GM21723 (cell line): ENCODE data around the gene FLT3.
"Not testable (repeated sequence)": the region's sequence is repeated elsewhere in the genome, so short reads cannot be mapped to it uniquely, and the experiment has no call there.

Experiments used
- ATAC-seq: cut with Tn5 transposase; IDR thresholded peaks from one replicate; pipeline ENCODE4 v1.9.1; 2021; ENCODE audit warnings: mild to moderate bottlenecking, moderate library complexity; ENCODE audit not compliant: unreplicated experiment

The FLT3 gene

GRCh38 chr13:28046981-28047380 is 53.4 kb downstream of the FLT3 start:
- no peak for ATAC-seq

DNA sequence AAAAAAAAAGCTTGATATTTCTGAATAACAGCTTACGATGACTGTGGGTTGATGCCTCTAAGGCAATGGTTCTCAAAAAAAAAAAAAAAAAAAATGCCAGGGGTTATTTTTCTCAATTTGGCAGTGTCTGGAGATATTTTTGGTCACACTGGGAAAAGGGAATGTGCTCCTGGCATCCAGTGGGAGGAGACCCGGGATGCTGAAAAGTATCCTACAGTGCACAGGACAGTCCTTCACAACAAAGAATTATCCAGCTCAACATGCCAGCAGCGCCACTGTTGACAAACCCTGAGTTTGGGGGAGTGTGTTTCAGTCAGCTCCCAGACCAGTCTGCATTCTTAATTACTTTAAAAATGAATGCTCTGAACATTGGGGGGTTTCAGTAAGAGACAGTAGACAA is 54.5 kb downstream of the FLT3 start:
- no peak for ATAC-seq

GRCh38 chr13:28044608-28045007 is 55.8 kb downstream of the FLT3 start:
- no peak for ATAC-seq

DNA sequence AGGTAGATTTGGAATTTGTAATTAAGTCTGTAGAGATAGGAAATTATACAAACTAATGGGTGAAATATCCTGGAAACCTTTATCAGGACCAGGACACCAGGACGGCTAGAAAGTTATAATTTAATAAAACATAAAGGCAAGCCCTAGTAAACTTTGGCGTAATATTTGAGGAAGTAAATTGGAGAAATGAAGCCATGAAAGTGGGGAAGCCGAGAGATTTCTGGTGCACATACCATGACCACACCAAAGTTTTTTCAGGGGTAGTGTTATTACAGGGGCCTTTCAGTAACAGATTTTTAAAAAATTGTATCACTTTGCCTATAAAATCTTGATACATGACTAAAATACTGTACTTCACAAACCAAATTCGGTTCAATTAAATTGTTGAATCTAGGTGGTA is 57.2 kb downstream of the FLT3 start:
- no peak for ATAC-seq

GRCh38 chr13:28041501-28041900 is 58.9 kb downstream of the FLT3 start:
- no peak for ATAC-seq

DNA sequence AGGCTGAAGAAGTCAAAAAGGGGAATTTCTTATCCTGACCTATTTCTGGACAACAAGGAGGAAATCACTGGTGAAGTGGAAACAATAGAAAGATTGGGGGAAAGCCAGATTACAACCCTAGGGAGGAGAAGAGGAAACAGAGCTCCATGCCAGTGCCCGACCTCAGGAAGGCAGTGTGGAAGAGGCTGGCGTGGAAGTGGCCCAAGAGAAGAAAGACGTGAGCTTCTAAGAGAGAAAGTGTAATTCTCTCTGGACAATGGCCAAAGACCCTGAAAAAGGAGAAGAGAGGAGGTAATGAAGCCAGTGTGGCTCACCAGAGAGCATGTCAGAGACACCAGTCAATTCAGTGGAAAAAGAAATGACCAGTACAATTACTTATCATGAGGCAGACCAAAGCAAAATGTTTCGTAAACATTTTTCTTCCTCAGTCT is 59.3 kb downstream of the FLT3 start:
- no peak for ATAC-seq

GRCh38 chr13:28037399-28037798 is 63.0 kb downstream of the FLT3 start:
- ATAC-seq, result no peak

DNA sequence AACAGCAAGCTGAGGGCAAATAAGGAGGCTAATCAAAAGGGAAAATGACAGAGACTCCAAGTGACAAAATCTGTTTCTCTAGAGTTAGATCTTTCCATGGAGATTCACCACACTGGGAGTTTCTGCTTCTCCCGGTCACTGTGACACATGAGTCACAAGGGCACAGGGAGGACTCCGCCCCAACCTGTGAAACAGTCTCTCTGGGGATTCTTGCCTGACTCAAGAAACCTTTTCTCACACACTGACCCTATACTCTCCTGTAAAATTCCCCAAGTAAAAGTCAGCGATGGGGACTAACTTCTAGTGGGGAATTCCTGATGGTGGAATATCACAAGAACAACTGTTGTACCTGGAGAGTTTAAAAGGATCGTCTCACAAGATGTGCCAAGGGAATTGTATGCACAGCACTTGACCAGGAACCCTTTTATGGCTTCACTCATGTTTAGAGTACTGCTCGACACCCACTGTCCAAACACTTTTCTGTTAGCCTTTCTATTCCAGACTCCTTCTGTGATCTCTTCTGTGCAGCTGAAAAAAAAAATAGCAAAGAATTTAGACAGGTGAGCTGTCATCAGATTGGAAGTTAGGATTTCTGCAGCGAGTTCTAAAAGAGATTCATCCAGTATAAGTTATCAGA is 65.1 kb downstream of the FLT3 start:
- ATAC-seq, result no peak

DNA sequence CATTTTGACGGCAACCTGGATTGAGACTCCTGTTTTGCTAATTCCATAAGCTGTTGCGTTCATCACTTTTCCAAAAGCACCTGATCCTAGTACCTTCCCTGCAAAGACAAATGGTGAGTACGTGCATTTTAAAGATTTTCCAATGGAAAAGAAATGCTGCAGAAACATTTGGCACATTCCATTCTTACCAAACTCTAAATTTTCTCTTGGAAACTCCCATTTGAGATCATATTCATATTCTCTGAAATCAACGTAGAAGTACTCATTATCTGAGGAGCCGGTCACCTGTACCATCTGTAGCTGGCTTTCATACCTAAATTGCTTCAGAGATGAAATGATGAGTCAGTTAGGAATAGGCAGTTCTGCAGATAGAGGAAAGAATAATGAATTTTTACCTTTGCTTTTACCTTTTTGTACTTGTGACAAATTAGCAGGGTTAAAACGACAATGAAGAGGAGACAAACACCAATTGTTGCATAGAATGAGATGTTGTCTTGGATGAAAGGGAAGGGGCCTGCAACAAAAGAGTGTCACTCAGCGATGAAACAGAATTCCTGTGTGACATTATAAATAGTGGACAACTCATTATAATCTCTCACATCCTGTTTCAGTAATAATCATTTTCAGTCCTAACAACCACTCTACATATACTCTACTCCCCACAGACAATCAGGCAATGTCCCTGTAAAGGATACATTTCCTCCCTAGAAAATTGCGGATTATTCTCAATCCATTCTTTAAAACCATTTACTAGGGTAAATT is 66.3 kb downstream of the FLT3 start:
- no peak for ATAC-seq

DNA sequence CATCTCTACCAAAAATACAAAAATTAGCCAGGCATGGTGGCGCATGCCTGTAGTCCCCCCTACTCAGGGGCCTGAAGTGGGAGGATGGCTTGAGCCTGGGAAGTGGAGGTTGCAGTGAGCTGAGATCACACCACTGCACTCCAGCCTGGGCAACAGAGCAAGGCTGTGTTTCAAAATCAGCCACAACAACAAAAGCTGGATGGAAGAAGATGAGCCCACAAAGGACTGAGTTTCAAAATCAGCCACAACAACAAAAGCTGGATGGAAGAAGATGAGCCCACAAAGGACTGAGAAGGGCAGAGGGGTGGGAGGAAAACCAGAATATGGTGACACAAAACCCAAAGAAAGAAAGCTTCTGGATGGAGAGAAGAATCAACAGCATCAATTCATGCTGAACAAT is 67.9 kb downstream of the FLT3 start:
- ATAC-seq, result not testable (repeated sequence)

DNA sequence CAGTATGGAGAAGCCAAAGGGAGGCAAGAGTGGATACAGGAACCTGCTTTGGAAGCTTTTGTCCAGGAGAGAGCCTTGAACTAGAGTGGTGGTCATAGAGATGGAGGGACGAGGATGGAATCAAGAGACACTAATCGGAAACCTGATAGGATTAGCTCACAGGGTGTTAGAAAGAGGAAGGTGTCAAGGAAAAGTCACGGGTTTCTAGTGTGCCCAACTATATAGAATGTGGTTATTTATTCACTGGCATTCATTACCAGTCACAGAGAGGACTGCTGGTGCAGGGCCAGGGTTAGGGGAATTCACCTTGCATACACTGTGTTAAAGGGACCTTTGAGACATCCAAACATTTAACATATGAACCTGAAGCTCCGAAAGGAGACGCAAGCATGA is 68.5 kb downstream of the FLT3 start:
- no peak for ATAC-seq

DNA sequence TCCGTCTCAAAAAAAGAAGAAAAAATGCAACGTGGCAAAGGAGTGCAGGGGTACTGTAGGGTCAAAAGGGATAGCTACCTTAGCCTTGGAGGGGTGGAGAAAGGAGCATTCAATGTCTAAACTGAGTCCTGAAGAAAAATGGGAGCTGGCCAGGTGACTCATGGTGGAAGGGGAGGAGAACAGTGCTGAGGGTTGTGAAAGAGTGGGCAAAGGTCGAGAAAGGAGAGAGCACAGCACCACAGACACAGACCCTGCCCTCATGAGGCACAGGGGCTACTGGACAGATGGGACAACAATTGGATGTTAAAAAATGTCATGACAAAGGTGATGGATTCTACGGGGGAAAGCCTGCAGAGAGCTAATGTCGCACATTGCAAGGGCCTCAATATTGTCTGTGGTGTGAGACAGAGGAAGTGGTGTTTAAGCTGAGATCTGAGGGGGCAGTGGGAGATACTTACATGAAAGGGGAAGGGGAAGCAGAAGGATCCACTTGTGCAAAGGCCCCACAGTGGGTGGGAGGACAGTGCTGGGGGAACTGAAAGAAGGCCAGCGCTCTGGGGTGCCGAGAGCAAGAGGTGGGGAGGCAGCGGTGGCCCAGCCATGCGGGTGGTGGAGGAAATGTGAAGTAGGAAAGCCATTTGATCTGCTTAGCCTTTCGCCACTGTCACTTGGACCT is 69.0 kb downstream of the FLT3 start:
- ATAC-seq, result peak; percentile 48

GRCh38 chr13:28027607-28028364 is 72.6 kb downstream of the FLT3 start:
- ATAC-seq, result no peak

- ATAC-seq, result no peak
These were observed 73.3 kb downstream of the FLT3 start for GRCh38 chr13:28027071-28027470.

DNA sequence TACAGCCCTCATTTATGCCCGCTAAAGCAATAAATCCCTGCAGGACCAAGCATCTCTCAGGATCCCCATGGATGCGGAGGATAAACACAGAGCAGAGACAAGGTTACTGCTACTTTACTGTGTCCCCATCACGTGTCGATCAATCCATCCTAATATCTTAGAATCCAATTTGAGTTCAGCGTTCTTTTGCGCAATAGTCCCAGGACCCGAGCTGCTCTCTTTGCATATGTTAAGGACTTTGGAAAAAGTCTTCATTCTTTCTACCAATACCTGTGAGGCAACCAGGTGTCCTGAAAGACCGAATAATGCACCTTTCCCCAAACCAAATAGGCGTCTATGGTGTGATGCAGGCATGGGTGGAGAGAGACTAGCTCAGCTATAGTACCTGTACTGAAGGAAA is 73.9 kb downstream of the FLT3 start:
- ATAC-seq, result no peak

DNA sequence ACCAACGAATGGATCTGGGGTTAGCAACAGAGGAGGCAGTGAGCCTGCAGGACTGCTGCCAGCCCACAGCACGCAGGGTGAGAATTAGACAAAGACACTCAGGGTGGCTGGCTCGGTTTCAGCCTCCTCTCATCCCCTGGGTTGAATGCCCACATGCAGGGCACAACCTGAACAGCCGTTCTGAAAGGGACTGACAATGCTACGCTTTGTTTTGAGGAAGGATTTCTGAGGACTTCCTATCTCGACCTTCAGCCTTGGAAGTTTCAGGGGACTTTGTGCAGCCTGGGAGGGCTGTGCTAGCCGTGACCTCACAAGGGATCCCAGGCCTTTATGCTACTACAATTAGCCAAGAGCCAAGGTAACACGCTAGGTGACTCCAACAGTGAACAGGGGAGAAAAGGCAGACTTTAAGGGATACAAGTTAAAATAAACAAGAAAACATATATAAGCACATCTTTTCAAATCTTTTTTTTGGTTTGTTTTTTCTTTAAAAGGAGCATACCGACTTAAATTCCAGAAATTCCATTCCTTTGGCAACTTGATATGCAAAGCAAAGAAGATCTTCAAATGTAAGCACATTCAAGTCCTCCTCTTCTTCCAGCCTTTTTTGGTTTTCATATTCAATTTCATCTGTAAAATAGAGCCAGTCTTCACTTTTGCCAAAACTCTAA is 77.4 kb downstream of the FLT3 start:
- no peak for ATAC-seq

DNA sequence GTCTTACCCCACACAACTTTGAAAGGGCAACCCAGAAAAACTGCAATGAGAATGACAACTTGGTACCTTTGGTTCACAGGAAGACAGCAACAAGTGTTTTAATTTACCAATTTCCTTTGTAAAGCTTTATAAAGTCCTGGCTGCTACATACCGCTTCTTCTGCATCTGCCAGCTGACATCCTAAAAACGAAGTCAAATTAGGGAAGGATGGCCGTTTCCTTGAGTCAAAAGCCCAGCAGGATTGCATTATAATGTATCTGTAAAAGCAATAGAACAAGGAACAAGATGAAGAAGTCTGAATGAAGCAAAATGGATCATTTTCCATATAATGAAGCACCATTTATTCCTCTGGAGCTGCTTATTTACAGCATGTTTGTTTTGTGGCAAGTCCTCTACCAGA is 86.1 kb downstream of the FLT3 start:
- ATAC-seq, result no peak

DNA sequence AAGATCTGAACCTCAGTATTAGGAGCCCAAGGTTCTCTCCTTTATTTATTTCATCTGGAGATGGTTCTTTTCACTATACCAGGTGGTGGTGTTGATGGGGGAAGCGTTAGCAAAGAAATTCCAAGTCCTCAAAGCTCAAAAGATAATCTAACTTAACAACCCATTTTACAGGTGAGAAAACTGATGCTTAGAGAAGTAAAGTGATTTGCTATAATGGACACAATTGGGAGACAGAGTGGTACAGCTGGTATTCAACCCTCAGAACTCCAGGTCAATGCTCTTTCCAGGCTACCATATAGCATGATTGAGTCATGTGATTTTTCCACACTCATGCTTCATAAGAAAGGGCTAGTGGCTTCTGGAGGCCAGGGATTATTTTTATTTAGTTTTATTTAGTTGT is 86.9 kb downstream of the FLT3 start:
- ATAC-seq, result no peak

DNA sequence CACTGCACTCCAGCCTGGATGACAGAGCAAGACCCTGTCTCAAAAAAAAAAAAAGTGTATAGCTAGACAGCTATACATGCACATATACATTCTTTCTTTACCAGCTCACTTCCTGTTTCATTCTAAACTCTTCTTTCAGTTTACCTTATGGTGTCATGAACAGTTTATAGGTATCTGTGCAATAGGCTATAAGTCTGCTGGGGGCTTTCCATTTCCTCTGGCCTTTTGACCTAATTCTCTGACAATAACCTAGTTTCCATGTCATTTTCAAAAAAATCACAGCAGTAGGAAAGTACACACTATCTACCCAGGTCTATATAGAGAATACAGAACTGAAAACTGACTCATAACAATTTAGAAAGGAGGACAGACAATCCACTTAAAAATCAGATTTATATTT is 87.5 kb downstream of the FLT3 start:
- ATAC-seq, result peak; percentile 88

GRCh38 chr13:28012383-28012782 is 88.0 kb downstream of the FLT3 start:
- no peak for ATAC-seq

DNA sequence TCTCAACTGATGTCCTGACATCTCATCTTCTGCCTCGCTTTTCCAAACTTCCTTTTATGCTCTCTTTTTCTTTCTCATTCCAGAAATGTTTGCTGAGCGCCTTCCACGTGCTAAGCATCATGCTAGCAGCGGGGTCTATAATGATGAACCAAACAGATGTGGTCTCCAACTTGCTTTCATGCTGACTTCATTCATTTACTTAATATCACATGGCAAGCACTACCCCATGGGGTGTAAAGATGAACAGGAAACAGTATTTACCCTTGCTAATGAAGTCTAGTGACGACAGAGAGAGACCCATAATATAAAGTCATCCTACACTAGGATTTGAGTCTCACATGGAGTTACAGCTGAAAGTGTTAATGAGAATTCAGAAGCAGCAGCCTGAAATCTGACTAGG is 90.3 kb downstream of the FLT3 start:
- ATAC-seq, result no peak
